Kidney (tissue), 14 donors: ENCODE data around the gene EML6. TPM values are rescaled to one million over a fixed set of nuclear protein-coding genes. Genes with fewer than 3 reads are reported as not detected.

Source experiments
- DNase-seq, 5 donors: peaks; one replicate each; pipeline ENCODE4 v3.0.0-alpha.2; 2013 to 2020
- FAIRE-seq: peaks from 2 replicates; lab custom pipeline; 2012; peaks lifted over from hg19 to GRCh38; lab: Jason Lieb, UNC
- H3K27ac ChIP-seq, 2 donors: one replicate each; pipeline ENCODE4 v1.7.0; 2013; ENCODE audit warnings: low read depth in 2 of 2, low read length in 2 of 2, inconsistent platforms in 1 of 2
- H3K27me3 ChIP-seq: one replicate; pipeline ENCODE4 v1.7.1; 2013; ENCODE audit warnings: low read length, inconsistent platforms; ENCODE audit not compliant: control insufficient read depth, insufficient read depth
- H3K36me3 ChIP-seq, 3 donors: one replicate each; pipeline versions ENCODE4 v1.7.0 to v1.7.1; 2013; ENCODE audit warnings: low read length in 3 of 3, control low read depth in 1 of 3, inconsistent platforms in 1 of 3; ENCODE audit not compliant: insufficient read depth in 3 of 3, control insufficient read depth in 2 of 3
- H3K4me1 ChIP-seq, 3 donors: one replicate each; pipeline versions ENCODE4 v1.7.0 to v1.7.1; 2013; ENCODE audit warnings: low read length in 3 of 3, inconsistent platforms in 1 of 3, low read depth in 1 of 3; ENCODE audit not compliant: control insufficient read depth in 2 of 3, insufficient read depth in 2 of 3
- H3K4me3 ChIP-seq, 3 donors: one replicate each; pipeline versions ENCODE4 v1.7.0 to v1.8.1; 2013; ENCODE audit warnings: low read length in 3 of 3, control low read depth in 1 of 3, inconsistent platforms in 1 of 3
- H3K9ac ChIP-seq, 3 donors: one replicate each; pipeline versions ENCODE4 v1.7.0 to v1.7.1; 2013; ENCODE audit warnings: low read length in 3 of 3, control low read depth in 1 of 3, inconsistent platforms in 1 of 3
- H3K9me3 ChIP-seq, 3 donors: one replicate each; pipeline versions ENCODE4 v1.7.0 to v1.7.1; 2013; ENCODE audit warnings: low read length in 3 of 3, control low read depth in 1 of 3, inconsistent platforms in 1 of 3; ENCODE audit not compliant: control insufficient read depth in 2 of 3, insufficient read depth in 1 of 3
- CTCF ChIP-seq: IDR thresholded peaks from 3 replicates; pipeline ENCODE4 v1.5.1; 2012; ENCODE audit warnings: mild to moderate bottlenecking, moderate library complexity, borderline replicate concordance; ENCODE audit not compliant: insufficient read depth; ENCODE audit errors: extremely low read depth
- intact Hi-C: fragments of 100-400 bp; cut with DNase I; formaldehyde crosslinking; loops from one replicate; pipeline ENCODE4 v1.11.1; 2022
- polyA plus RNA-seq: library from polyadenylated mRNA; stranded (reverse); fragments of 350-450 nt; fragmentation: Illumina TruSeq; extraction: RNeasy Lipid Tissue Mini Kit (QIAGEN cat#74804); gene quantifications from one replicate; pipeline ENCODE4 v1.2.3, GENCODE V29; 2014; ENCODE audit warnings: low read depth, low replicate concordance; ENCODE audit not compliant: insufficient read depth
- total RNA-seq: library from RNA; stranded (reverse); fragmentation: NEBNext Ultra II Directional; extraction: Animal tissue kit (Norgen Biotek cat#: 25700); gene quantifications from one replicate; pipeline ENCODE4 v1.2.1, GENCODE V29; 2021
- donor health status: control.
- donor health status: control.
- donor health status: control.
- donor health status: control.
- donor health status: control.
- donor health status: DM: yes; HTN: yes; CAD: no.
- donor health status: Normal renal cell carcinoma (clear cell type).

The EML6 gene
- total and polyA plus RNA-seq, 2 donors from 2014 or later: 1.7 to 3.1 TPM

- Histone ChIP-seq H3K4me3 (no peak overlapping the region), H3K9me3 (no peaks in the 10 kb centered on the region), H3K27ac (no peak overlapping the region), H3K36me3 (no peaks in the 10 kb centered on the region), H3K9ac (no peak overlapping the region), H3K4me1 (no peaks in the 10 kb centered on the region), H3K27me3 (no peaks in the 10 kb centered on the region)
- intact Hi-C loops: no loop called here
- no peak for FAIRE-seq
- TF ChIP-seq CTCF: no peak
- no peak for DNase-seq
Measured at GRCh38 chr2:54845514-54845913, 122.1 kb downstream of the EML6 start.

DNA sequence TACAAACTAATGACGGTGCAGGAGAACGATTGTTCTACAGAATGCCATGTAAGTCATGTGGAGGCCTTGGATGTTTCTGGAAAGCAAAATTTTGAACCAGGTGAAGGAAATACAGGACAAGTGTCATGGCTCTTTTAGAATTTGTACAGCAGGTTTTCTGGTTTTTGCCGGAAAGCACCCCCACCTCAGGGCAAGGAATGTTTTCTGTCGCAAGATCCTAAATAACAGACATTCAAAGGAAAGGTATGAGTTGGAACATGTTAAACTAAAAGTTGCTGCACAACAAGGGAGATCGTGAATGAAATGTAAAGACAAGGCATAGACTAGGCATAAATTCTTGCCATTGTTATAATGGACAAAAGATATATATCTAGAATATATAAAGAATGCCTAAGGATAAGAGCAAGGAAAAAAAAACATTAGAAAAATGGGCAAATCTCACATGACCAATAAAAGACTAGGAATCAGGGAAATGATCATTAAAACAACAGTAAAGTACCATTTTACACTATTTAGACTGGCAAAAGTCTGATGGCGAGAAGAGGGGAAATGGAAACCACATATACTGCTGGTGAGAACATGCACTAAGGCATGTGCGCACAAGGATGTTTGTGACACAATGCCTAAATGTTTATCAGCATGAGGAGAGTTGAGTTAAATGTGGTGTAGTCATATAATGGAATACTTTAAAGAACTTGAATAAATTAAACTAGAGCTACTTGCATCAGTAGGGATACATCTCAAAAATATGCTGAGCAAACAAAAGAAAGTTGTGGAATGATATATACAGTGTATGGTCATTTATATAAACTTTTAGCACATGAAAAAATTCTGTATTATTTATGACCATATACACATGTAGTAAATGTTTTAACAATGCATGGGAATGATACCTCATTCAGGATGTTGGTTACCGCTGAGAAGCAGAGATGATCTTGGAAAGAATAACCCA is 127.0 kb downstream of the EML6 start:
- no peak overlapping the region for H3K27ac ChIP-seq
- DNase-seq (no peak), FAIRE-seq (no peak)
- no peaks in the 10 kb centered on the region for H3K9me3 ChIP-seq
- no peak overlapping the region for H3K9ac ChIP-seq
- intact Hi-C loops: no loop called here
- H3K36me3 ChIP-seq: no peaks in the 10 kb centered on the region
- TF ChIP-seq CTCF: no peak
- no peaks in the 10 kb centered on the region for H3K4me1 ChIP-seq
- H3K4me3 ChIP-seq: no peak overlapping the region
- H3K27me3 ChIP-seq: no peaks in the 10 kb centered on the region

DNA sequence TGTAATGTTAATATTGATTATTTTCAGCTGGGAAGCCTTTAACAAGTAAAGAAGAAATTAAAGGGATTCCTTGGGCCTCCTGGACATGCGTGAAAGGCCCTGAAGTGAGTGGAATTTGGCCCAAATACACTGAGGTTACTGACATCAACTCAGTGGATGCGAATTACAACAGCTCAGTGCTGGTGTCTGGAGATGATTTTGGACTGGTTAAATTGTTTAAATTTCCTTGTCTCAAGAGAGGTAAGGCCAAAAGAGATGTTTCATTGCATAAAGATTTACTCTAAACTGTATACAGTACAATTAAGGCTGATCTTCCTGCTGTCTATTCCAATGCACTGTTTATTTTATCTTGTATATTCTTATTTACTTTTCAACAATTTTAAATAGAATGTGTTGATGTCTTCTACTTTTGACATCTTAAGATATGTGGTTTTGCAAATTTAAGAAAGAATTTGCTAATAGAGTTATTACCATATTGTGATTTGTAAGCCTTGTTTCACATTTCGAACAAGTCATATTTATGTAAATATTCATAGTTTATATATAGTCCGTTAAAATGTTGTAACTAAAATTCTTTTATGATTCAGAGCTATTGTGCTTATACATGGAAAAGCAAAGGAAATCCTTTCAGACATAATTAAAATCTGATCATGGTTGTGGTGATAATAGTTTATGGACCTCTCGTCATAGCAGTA is 130.3 kb downstream of the EML6 start:
- no peak overlapping the region for H3K27ac ChIP-seq
- H3K9ac ChIP-seq: no peak overlapping the region
- no peaks in the 10 kb centered on the region for H3K27me3 ChIP-seq
- no peak for TF ChIP-seq CTCF
- DNase-seq: no peak
- no peak overlapping the region for H3K4me3 ChIP-seq
- no peaks in the 10 kb centered on the region for H3K9me3 ChIP-seq
- intact Hi-C loops: no loop called here
- H3K4me1 ChIP-seq: no peaks in the 10 kb centered on the region
- no peaks in the 10 kb centered on the region for H3K36me3 ChIP-seq
- FAIRE-seq: no peak
